Mesendoderm (in vitro differentiated cells): ENCODE measurements around the gene SNX32.
"Not testable (repeated sequence)": the region's sequence is repeated elsewhere in the genome, so short reads cannot be mapped to it uniquely, and the experiment has no call there.

Experiments
- DNase-seq: peaks from one replicate; pipeline ENCODE4 v3.0.0; 2013
- H2AK5ac ChIP-seq: 2 replicates; pipeline ENCODE4 v1.6.1; 2013; ENCODE audit warnings: low read length, inconsistent platforms
- H2BK120ac ChIP-seq: 2 replicates; pipeline ENCODE4 v1.6.1; 2013; ENCODE audit warnings: low read depth, mild to moderate bottlenecking, low read length, moderate library complexity, mixed read lengths
- H2BK15ac ChIP-seq: replicated peaks from 2 replicates; pipeline ENCODE4 v1.6.1; 2013; ENCODE audit warnings: low read depth, mild to moderate bottlenecking, moderate library complexity
- H2BK5ac ChIP-seq: 2 replicates; pipeline ENCODE4 v1.6.1; 2013; ENCODE audit warnings: low read length, inconsistent platforms
- H3K18ac ChIP-seq: 2 replicates; pipeline ENCODE4 v1.6.1; 2013; ENCODE audit warnings: mild to moderate bottlenecking, low read length, mixed read lengths
- H3K23ac ChIP-seq: one replicate; pipeline ENCODE4 v1.6.1; 2013; ENCODE audit warnings: low read length
- H3K27ac ChIP-seq: 2 replicates; pipeline ENCODE4 v1.5.1; 2013; ENCODE audit warnings: low read depth, mild to moderate bottlenecking, inconsistent platforms, low read length, moderate library complexity
- H3K27me3 ChIP-seq: 2 replicates; pipeline ENCODE4 v1.6.1; 2013; ENCODE audit warnings: low read length, control low read depth, mild to moderate bottlenecking, inconsistent platforms; ENCODE audit not compliant: insufficient read depth, poor library complexity
- H3K36me3 ChIP-seq: 2 replicates; pipeline ENCODE4 v1.6.1; 2013; ENCODE audit warnings: low read length, inconsistent platforms; ENCODE audit not compliant: control insufficient read depth, insufficient read depth
- H3K4ac ChIP-seq: one replicate; pipeline ENCODE4 v1.6.1; 2013; ENCODE audit warnings: low read depth, mild to moderate bottlenecking, low read length, moderate library complexity
- H3K4me1 ChIP-seq: 2 replicates; pipeline ENCODE4 v1.6.1; 2013; ENCODE audit warnings: low read depth, low read length, inconsistent platforms; ENCODE audit not compliant: control insufficient read depth
- H3K4me2 ChIP-seq: 2 replicates; pipeline ENCODE4 v1.6.1; 2013; ENCODE audit warnings: low read length
- H3K4me3 ChIP-seq: 2 replicates; pipeline ENCODE4 v1.5.1; 2013; ENCODE audit warnings: mild to moderate bottlenecking, low read length
- H3K56ac ChIP-seq: one replicate; pipeline ENCODE4 v1.6.1; 2013; ENCODE audit warnings: low read length
- H3K79me1 ChIP-seq: 2 replicates; pipeline ENCODE4 v1.6.1; 2013; ENCODE audit warnings: low read length, inconsistent platforms
- H3K79me2 ChIP-seq: 2 replicates; pipeline ENCODE4 v1.6.1; 2013; ENCODE audit warnings: mild to moderate bottlenecking, low read length; ENCODE audit not compliant: control insufficient read depth, insufficient read depth
- H3K9ac ChIP-seq: 2 replicates; pipeline ENCODE4 v1.6.1; 2013; ENCODE audit warnings: low read length, inconsistent platforms
- H4K5ac ChIP-seq: one replicate; pipeline ENCODE4 v1.6.1; 2013; ENCODE audit warnings: low read length
- H4K8ac ChIP-seq: one replicate; pipeline ENCODE4 v1.6.1; 2013; ENCODE audit warnings: low read depth, mild to moderate bottlenecking, control low read depth, low read length, moderate library complexity
- WGBS: extraction: QIAGEN DNeasy Blood & Tissue Kit; methylation state at CpG from one replicate; pipeline ENCODE4 v1.1.7; 2013; ENCODE audit warnings: low lambda C conversion rate, missing lambda C conversion rate; ENCODE audit not compliant: insufficient coverage; ENCODE audit errors: extremely low coverage; 5-methylcytosine and 5-hydroxymethylcytosine counted together

The SNX32 gene

DNA sequence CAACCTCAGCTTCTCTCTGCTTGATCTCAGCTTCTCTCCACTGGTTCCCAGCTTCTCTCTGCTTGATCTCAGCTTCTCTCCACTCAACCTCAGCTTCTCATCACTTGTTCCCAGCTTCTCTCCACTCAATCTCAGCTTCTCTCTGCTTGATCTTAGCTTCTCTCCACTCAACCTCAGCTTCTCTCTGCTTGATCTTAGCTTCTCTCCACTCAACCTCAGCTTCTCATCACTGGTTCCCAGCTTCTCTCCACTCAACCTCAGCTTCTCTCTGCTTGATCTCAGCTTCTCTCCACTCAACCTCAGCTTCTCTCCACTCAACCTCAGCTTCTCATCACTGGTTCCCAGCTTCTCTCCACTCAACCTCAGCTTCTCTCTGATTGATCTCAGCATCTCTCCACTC lies 1.5 kb upstream of the SNX32 start:
- not testable (repeated sequence) for H3K79me2 ChIP-seq, H3K4me3 ChIP-seq, H3K18ac ChIP-seq, H3K27me3 ChIP-seq, H2AK5ac ChIP-seq, H4K8ac ChIP-seq, H3K4me2 ChIP-seq, DNase-seq, H3K23ac ChIP-seq, H2BK15ac ChIP-seq, H2BK120ac ChIP-seq, H4K5ac ChIP-seq, H3K27ac ChIP-seq, H3K4me1 ChIP-seq, H3K9ac ChIP-seq, H3K36me3 ChIP-seq, H2BK5ac ChIP-seq, H3K79me1 ChIP-seq, H3K56ac ChIP-seq, H3K4ac ChIP-seq

DNA sequence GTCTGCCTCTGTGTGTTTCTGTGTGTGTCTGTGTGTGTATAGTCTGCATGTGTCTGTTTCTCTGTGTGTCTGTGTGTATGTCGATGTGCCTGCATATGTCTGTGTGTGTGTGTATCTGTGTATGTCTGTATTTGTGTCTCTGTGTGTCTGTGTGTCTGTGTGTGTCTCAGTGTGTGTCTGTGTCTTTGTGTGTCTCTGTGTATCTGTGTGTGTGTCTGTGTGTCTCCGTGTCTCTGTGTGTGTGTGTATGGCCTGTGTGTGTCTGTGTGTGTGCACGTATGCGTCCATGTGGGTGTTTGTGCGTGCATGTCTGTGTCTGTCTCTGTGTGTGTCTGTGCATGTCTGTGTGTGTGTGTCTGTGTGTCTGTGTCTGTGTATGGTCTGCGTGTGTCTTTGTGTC lies 439 bp downstream of the SNX32 start:
- H2AK5ac ChIP-seq, result no peak overlapping the region
- peak overlapping the region; percentile 51 for H3K23ac ChIP-seq
- no peak overlapping the region for H4K8ac ChIP-seq
- peak overlapping the region; percentile 63 for H3K4me2 ChIP-seq
- H3K79me2 ChIP-seq, result no peaks in the 10 kb centered on the region
- peak overlapping the region; percentile 31 for H3K4me3 ChIP-seq
- H2BK5ac ChIP-seq, result no peak overlapping the region
- no peak overlapping the region for H4K5ac ChIP-seq
- no peak overlapping the region for H3K18ac ChIP-seq
- H3K4me1 ChIP-seq, result peaks cover 6% of the 10 kb centered on the region
- no CpG with 5 or more reads among the region's 6 CpGs for whole genome bisulfite sequencing
- no peak overlapping the region for H2BK15ac ChIP-seq
- no peak overlapping the region for H2BK120ac ChIP-seq
- no peak for DNase-seq
- peak overlapping the region; percentile 46 for H3K9ac ChIP-seq
- no peaks in the 10 kb centered on the region for H3K36me3 ChIP-seq
- no peaks in the 10 kb centered on the region for H3K27me3 ChIP-seq
- peak overlapping the region; percentile 63 for H3K56ac ChIP-seq
- no peak overlapping the region for H3K4ac ChIP-seq
- H3K27ac ChIP-seq, result no peak overlapping the region
- peaks cover 4% of the 10 kb centered on the region for H3K79me1 ChIP-seq

DNA sequence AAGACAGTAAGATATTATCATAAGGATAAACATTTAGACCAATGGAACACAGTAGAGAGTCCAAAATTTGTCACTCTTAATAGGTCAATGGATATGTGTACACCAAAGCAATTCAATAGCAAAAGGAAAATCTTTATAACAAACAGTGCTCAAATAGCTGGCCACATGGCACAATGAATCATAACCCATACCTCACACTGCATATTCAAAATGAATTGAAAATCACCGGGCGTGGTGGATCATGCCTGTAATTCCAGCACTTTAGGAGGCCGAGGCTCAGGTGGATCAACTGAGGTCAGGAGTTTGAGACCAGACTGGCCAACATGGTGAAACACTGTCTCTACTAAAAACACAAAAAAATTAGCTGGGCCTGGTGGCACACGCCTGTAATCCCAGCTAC lies 8.4 kb downstream of the SNX32 start:
- no peaks in the 10 kb centered on the region for H3K36me3 ChIP-seq
- H2BK15ac ChIP-seq, result no peak overlapping the region
- no peaks in the 10 kb centered on the region for H3K79me2 ChIP-seq
- no peak overlapping the region for H2BK5ac ChIP-seq
- no peaks in the 10 kb centered on the region for H3K4me1 ChIP-seq
- H3K27me3 ChIP-seq, result no peaks in the 10 kb centered on the region
- no peak overlapping the region for H3K4me3 ChIP-seq
- H3K4me2 ChIP-seq, result no peak overlapping the region
- no peak overlapping the region for H2BK120ac ChIP-seq
- no peak overlapping the region for H3K4ac ChIP-seq
- no peak overlapping the region for H3K27ac ChIP-seq
- H3K23ac ChIP-seq, result no peak overlapping the region
- no peak overlapping the region for H3K9ac ChIP-seq
- WGBS, result no CpG with 5 or more reads among the region's 4 CpGs
- H4K8ac ChIP-seq, result no peak overlapping the region
- H4K5ac ChIP-seq, result no peak overlapping the region
- H3K56ac ChIP-seq, result no peak overlapping the region
- H3K18ac ChIP-seq, result no peak overlapping the region
- DNase-seq, result no peak
- H3K79me1 ChIP-seq, result no peaks in the 10 kb centered on the region
- H2AK5ac ChIP-seq, result no peak overlapping the region

DNA sequence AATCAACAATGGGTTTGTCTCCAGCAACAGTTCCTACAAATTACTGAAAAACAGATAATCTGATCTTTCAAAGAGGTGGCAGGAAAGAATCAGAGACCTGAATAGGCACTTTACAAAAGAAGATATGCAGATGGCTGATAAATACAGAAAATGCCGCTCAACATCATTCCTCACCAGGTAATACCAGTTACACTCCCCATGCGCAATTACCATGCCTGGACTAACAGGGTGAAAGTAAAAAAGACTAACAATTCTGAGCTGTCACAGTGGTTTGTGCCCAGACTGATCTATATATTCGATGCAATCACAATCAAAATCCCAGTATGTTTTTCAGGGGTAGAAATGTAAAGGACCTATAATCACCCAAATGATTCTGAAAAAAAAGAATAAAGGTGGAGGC lies 10.0 kb downstream of the SNX32 start:
- H3K79me1 ChIP-seq, result no peaks in the 10 kb centered on the region
- no peak overlapping the region for H4K5ac ChIP-seq
- no peak overlapping the region for H2BK15ac ChIP-seq
- no peak overlapping the region for H3K23ac ChIP-seq
- H4K8ac ChIP-seq, result no peak overlapping the region
- no peak overlapping the region for H2BK120ac ChIP-seq
- H3K27me3 ChIP-seq, result no peaks in the 10 kb centered on the region
- H3K4me1 ChIP-seq, result no peaks in the 10 kb centered on the region
- H3K56ac ChIP-seq, result no peak overlapping the region
- no peaks in the 10 kb centered on the region for H3K79me2 ChIP-seq
- no peak overlapping the region for H3K4me2 ChIP-seq
- H3K36me3 ChIP-seq, result no peaks in the 10 kb centered on the region
- no peak overlapping the region for H2AK5ac ChIP-seq
- H3K27ac ChIP-seq, result no peak overlapping the region
- H3K18ac ChIP-seq, result no peak overlapping the region
- no peak for DNase-seq
- no peak overlapping the region for H3K4me3 ChIP-seq
- H3K4ac ChIP-seq, result no peak overlapping the region
- no peak overlapping the region for H2BK5ac ChIP-seq
- no peak overlapping the region for H3K9ac ChIP-seq
- WGBS, result no CpG with 5 or more reads among the region's 3 CpGs

DNA sequence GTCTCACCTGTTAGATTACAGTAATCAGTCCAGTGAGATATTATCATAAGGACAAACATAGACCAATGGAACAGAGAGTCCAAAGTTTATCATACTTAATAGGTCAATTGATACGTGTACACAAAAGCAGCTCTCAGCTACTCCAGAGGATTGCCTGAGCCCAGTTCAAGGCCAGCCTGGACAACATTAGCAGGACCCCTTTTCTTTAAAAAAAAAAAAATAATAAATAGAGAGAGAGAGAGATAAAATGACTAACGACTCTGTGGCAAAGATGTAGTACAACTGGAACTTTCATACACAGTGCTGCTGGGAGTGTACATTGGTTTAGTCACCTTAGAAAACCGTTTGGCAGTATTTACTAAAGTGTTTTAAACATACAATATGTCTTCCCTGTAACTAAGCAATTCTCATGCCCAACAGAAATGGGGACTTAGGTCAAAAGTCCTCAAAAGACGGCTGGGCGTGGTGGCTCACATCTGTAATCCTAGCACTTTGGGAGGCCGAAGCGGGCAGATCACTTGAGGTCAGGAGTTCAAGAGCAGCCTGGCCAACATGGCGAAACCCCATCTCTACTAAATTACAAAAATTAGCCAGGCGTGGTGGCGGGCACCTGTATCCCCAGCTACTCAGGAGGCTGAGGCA lies 10.6 kb downstream of the SNX32 start:
- DNase-seq, result no peak
- Histone ChIP-seq H4K5ac (no peak overlapping the region), H3K79me1 (no peaks in the 10 kb centered on the region), H3K18ac (no peak overlapping the region), H3K27me3 (no peaks in the 10 kb centered on the region), H2BK120ac (no peak overlapping the region), H3K27ac (no peak overlapping the region), H3K4me1 (no peaks in the 10 kb centered on the region), H2BK5ac (no peak overlapping the region), H3K23ac (no peak overlapping the region), H3K4me3 (no peak overlapping the region), H3K56ac (no peak overlapping the region), H4K8ac (no peak overlapping the region), H3K4ac (no peak overlapping the region), H3K79me2 (no peaks in the 10 kb centered on the region), H2AK5ac (no peak overlapping the region), H3K9ac (no peak overlapping the region), H3K36me3 (no peaks in the 10 kb centered on the region), H3K4me2 (no peak overlapping the region), H2BK15ac (no peak overlapping the region)
- WGBS, result no CpG with 5 or more reads among the region's 10 CpGs

DNA sequence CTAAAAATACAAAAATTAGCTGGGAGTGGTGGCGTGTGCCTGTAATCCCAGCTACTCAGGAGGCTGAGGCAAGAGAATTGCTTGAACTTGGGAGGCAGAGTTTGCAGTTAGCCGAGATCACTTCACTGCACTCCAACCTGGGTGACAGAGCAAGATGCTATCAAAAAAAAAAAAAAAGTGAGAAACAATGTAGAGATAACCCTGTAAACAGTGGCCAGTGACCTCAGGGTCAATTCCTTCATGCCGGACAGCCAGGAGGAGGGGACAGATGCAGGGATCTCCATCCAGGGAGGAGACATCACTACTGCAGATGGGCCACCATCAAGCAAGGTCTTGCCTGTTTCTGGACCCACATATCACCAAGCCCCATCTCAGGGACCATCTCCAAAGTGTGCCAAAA lies 14.0 kb downstream of the SNX32 start:
- no peak overlapping the region for H2BK5ac ChIP-seq
- H4K8ac ChIP-seq, result no peak overlapping the region
- no peak overlapping the region for H3K56ac ChIP-seq
- no peak overlapping the region for H3K4me2 ChIP-seq
- no peak overlapping the region for H3K27ac ChIP-seq
- H3K79me2 ChIP-seq, result no peaks in the 10 kb centered on the region
- no peaks in the 10 kb centered on the region for H3K4me1 ChIP-seq
- no peak overlapping the region for H2BK15ac ChIP-seq
- no peak overlapping the region for H3K18ac ChIP-seq
- H3K23ac ChIP-seq, result no peak overlapping the region
- no peak overlapping the region for H4K5ac ChIP-seq
- H3K4ac ChIP-seq, result no peak overlapping the region
- WGBS, result no CpG with 5 or more reads among the region's 3 CpGs
- no peak overlapping the region for H3K9ac ChIP-seq
- no peak overlapping the region for H3K4me3 ChIP-seq
- no peaks in the 10 kb centered on the region for H3K36me3 ChIP-seq
- no peaks in the 10 kb centered on the region for H3K79me1 ChIP-seq
- DNase-seq, result no peak
- H3K27me3 ChIP-seq, result no peaks in the 10 kb centered on the region
- no peak overlapping the region for H2AK5ac ChIP-seq
- no peak overlapping the region for H2BK120ac ChIP-seq
